Aorta (tissue), 5 donors: ENCODE data around the gene PEX13. TPM values are rescaled to one million over a fixed set of nuclear protein-coding genes. Genes with fewer than 3 reads are reported as not detected.

Experiments used
- ATAC-seq: fragments of 200-7000 bp; cut with Tn5 transposase; one replicate; pipeline ENCODE4 v1.9.1; 2022; ENCODE audit warnings: moderate library complexity; ENCODE audit not compliant: low FRiP score
- DNase-seq, 2 donors: peaks; one replicate each; pipeline ENCODE4 v3.0.0-alpha.2; 2020
- H3K27ac ChIP-seq, 2 donors: one replicate each; pipeline ENCODE4 v1.5.1; 2013; ENCODE audit warnings: low read length in 2 of 2, mild to moderate bottlenecking in 2 of 2, moderate library complexity in 2 of 2, control low read depth in 1 of 2, inconsistent platforms in 1 of 2, low read depth in 1 of 2
- H3K27me3 ChIP-seq, 2 donors: one replicate each; pipeline ENCODE4 v1.6.1; 2013; ENCODE audit warnings: control low read depth in 1 of 2, low read length in 1 of 2, mild to moderate bottlenecking in 1 of 2, moderate library complexity in 1 of 2; ENCODE audit not compliant: insufficient read depth in 2 of 2, control insufficient read depth in 1 of 2
- H3K36me3 ChIP-seq, 2 donors: one replicate each; pipeline ENCODE4 v1.6.1; 2013; ENCODE audit warnings: control low read depth in 1 of 2, low read length in 1 of 2, mild to moderate bottlenecking in 1 of 2; ENCODE audit not compliant: insufficient read depth in 2 of 2, control insufficient read depth in 1 of 2
- H3K4me1 ChIP-seq, 2 donors: one replicate each; pipeline ENCODE4 v1.6.1; 2013; ENCODE audit warnings: low read length in 2 of 2, control low read depth in 1 of 2, mild to moderate bottlenecking in 1 of 2, moderate library complexity in 1 of 2; ENCODE audit not compliant: insufficient read depth in 2 of 2, control insufficient read depth in 1 of 2
- H3K4me3 ChIP-seq, 2 donors: one replicate each; pipeline ENCODE4 v1.5.1; 2013; ENCODE audit warnings: low read length in 2 of 2, control low read depth in 1 of 2, mild to moderate bottlenecking in 1 of 2
- H3K9me3 ChIP-seq: one replicate; pipeline ENCODE4 v1.6.1; 2013; ENCODE audit warnings: mild to moderate bottlenecking, low read length; ENCODE audit not compliant: control insufficient read depth
- whole genome bisulfite sequencing, 2 donors: extraction: QIAGEN DNeasy Blood & Tissue Kit; methylation state at CpG; one replicate each; pipeline ENCODE4 v1.1.7; 2013; 5-methylcytosine and 5-hydroxymethylcytosine counted together
- intact Hi-C, 2 donors: fragments of 100-400 bp; cut with DNase I; formaldehyde crosslinking; loops; one replicate each; pipeline versions ENCODE4 v1.14.2 to v1.15.0; 2022
- long read RNA-seq, 2 donors: library from polyadenylated mRNA; unstranded; transcript quantifications; one replicate each; pipeline ENCODE4 v2.0.0, GENCODE V29; 2020 to 2021
- polyA plus RNA-seq, 2 donors: library from polyadenylated mRNA; stranded (reverse); fragments of 200-250 nt; gene quantifications; one replicate each; pipeline ENCODE4 v1.2.3, GENCODE V29; 2013
- total RNA-seq, 2 donors: library from RNA; stranded (reverse); fragmentation: NEBNext Ultra II Directional; extraction: Animal tissue kit (Norgen Biotek cat#: 25700); gene quantifications; one replicate each; pipeline ENCODE4 v1.2.1, GENCODE V29; 2021
- donor health status: healthy with polysubstance abuse.
- donor health status: Bipolar disorder and iron deficiency.
- donor health status: DM: no; HTN: no; CAD: no.
- donor health status: DM: no; HTN: no; CAD: no.
- donor health status: DM: yes; HTN: yes; CAD: no.

Gene PEX13, protein sequence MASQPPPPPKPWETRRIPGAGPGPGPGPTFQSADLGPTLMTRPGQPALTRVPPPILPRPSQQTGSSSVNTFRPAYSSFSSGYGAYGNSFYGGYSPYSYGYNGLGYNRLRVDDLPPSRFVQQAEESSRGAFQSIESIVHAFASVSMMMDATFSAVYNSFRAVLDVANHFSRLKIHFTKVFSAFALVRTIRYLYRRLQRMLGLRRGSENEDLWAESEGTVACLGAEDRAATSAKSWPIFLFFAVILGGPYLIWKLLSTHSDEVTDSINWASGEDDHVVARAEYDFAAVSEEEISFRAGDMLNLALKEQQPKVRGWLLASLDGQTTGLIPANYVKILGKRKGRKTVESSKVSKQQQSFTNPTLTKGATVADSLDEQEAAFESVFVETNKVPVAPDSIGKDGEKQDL
- 10 to 100 TPM; 17.6 to 20.7 TPM for total RNA-seq
- 1 to 10 TPM; 6.5 to 8.8 TPM for polyA plus RNA-seq
- long read RNA-seq, donor 1, full-length matches to known transcripts, result 14 of 23 reads
- long read RNA-seq, donor 1, partial matches to known transcripts, result 1 of 23 reads
- long read RNA-seq, donor 1, other reads (novel, unspliced or antisense), result 8 of 23 reads
- long read RNA-seq, donor 2, full-length matches to known transcripts, result 2 of 7 reads
- long read RNA-seq, donor 2, partial matches to known transcripts, result 0 of 7 reads
- long read RNA-seq, donor 2, other reads (novel, unspliced or antisense), result 5 of 7 reads

DNA sequence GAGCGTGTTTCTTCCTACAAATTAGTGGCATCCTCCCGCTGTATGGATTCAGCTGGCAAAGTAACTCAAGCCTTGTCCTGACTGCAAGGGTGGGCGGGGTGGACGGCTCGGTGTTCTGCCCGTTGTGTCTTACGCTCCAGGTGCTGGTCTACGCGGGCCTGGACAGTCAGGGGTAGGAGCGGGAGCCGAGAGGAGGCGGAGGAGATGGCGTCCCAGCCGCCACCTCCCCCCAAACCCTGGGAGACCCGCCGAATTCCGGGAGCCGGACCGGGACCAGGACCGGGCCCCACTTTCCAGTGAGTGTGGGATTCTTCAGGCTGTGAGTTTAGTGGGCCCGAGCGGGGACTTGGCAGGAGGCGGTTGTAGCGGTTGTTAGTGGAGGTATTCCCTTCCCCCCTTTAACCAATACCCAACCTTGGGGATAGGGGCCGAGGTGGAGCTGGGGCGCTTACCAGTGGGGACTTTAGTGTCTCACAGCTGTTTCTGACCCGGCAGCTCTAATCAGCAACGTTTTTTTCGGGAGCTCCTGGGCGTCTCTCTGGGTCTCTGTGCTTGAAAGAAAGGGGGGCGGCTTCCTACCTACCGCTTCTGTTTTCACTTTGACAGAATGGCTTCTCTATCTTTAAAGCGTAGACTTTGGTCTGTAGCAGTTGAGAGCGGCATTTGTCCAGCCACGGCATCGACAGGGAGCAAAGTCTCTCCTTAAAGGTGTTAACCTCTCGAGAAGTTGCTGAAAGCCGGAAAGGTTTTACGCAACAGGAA lies at the start of gene PEX13, which contains the start of gene PUS10:
Gene PEX13 (plus strand): TSS at position 165 of the 762 bp plus-strand sequence. CDS start 40 bp downstream, at position 205.
Gene PUS10 (minus strand): TSS at position 700 of the 762 bp plus-strand sequence. CDS start 6,365 bp downstream, outside the sequence.
- DNase-seq (peak; percentile 82 to 90), ATAC-seq (peak; percentile 96)
- intact Hi-C loops, result loop anchor here in 1 of 2 donors (5.0 kb wide), 1 partner anchor 50 kb away; the partner anchor contains the start of gene SANBR
- peaks cover 0 to 2% of the 10 kb centered on the region in 2 donors for H3K4me1 ChIP-seq
- H3K9me3 ChIP-seq, result no peaks in the 10 kb centered on the region
- H3K4me3 ChIP-seq, result peak within 1 kb of the TSS; percentile 95
- peak within 1 kb of the TSS; percentile 73 to 79 for H3K27ac ChIP-seq
- 0% methylated on average over 39 of the region's 39 CpGs for WGBS, 2 donors
- H3K36me3 ChIP-seq, result no peaks in the 10 kb centered on the region
- no peaks in the 10 kb centered on the region for H3K27me3 ChIP-seq

- intact Hi-C loops, result no loop called here
- ATAC-seq, result no peak
Observed at GRCh38 chr2:60972889-60973656, 44.4 kb upstream of the PEX13 start.

GRCh38 chr2:60973705-60974104 lies 43.8 kb upstream of the PEX13 start:
- DNase-seq, result no peak
- H3K9me3 ChIP-seq, result no peaks in the 10 kb centered on the region
- H3K27ac ChIP-seq, result no peak overlapping the region
- 79 to 85% methylated on average over 5 of the region's 5 CpGs for WGBS, 2 donors
- H3K36me3 ChIP-seq, result no peaks in the 10 kb centered on the region
- intact Hi-C loops, result no loop called here
- no peaks in the 10 kb centered on the region for H3K27me3 ChIP-seq
- no peak overlapping the region for H3K4me3 ChIP-seq
- no peak for ATAC-seq
- H3K4me1 ChIP-seq, result no peaks in the 10 kb centered on the region

More at GRCh38 chr2:60972889-60973656, 44.4 kb upstream of the PEX13 start:
- Histone ChIP-seq H3K4me3 (no peak overlapping the region), H3K4me1 (no peaks in the 10 kb centered on the region), H3K36me3 (no peaks in the 10 kb centered on the region), H3K9me3 (no peaks in the 10 kb centered on the region), H3K27me3 (no peaks in the 10 kb centered on the region), H3K27ac (no peak overlapping the region)
- no peak for DNase-seq
- 95 to 96% methylated on average over 32 of the region's 32 CpGs for WGBS, 2 donors

- H3K27ac ChIP-seq, result no peak overlapping the region
Observed at GRCh38 chr2:60974652-60975051, 42.9 kb upstream of the PEX13 start.

GRCh38 chr2:60976256-60976850 lies 41.2 kb upstream of the PEX13 start:
- no peaks in the 10 kb centered on the region for H3K36me3 ChIP-seq
- DNase-seq (no peak), ATAC-seq (no peak)
- H3K4me3 ChIP-seq, result no peak overlapping the region
- intact Hi-C loops, result no loop called here
- 90 to 92% methylated on average over 3 of the region's 3 CpGs for WGBS, 2 donors
- H3K27me3 ChIP-seq, result no peaks in the 10 kb centered on the region
- H3K27ac ChIP-seq, result no peak overlapping the region
- H3K4me1 ChIP-seq, result no peaks in the 10 kb centered on the region
- no peaks in the 10 kb centered on the region for H3K9me3 ChIP-seq

More at GRCh38 chr2:60974652-60975051, 42.9 kb upstream of the PEX13 start:
- ATAC-seq (no peak), DNase-seq (no peak)
- Histone ChIP-seq H3K4me1 (no peaks in the 10 kb centered on the region), H3K36me3 (no peaks in the 10 kb centered on the region), H3K27me3 (no peaks in the 10 kb centered on the region), H3K4me3 (no peak overlapping the region), H3K9me3 (no peaks in the 10 kb centered on the region)
- WGBS, 2 donors, result 96% methylated on average over 16 of the region's 16 CpGs
- intact Hi-C loops, result no loop called here

GRCh38 chr2:60976875-60977561 lies 40.5 kb upstream of the PEX13 start:
- Histone ChIP-seq H3K27ac (no peak overlapping the region), H3K9me3 (no peaks in the 10 kb centered on the region), H3K36me3 (no peaks in the 10 kb centered on the region), H3K4me3 (no peak overlapping the region), H3K4me1 (no peaks in the 10 kb centered on the region), H3K27me3 (no peaks in the 10 kb centered on the region)
- intact Hi-C loops, result no loop called here
- no peak for DNase-seq
- no peak for ATAC-seq
- 47 to 58% methylated on average over 5 of the region's 5 CpGs for WGBS, 2 donors

- H3K27me3 ChIP-seq, result no peaks in the 10 kb centered on the region
- WGBS, 2 donors, result 83 to 92% methylated on average over 1 of the region's 1 CpG
- H3K9me3 ChIP-seq, result no peaks in the 10 kb centered on the region
- H3K27ac ChIP-seq, result no peak overlapping the region
- H3K4me3 ChIP-seq, result no peak overlapping the region
- no peak for ATAC-seq
- intact Hi-C loops, result no loop called here
- H3K4me1 ChIP-seq, result no peaks in the 10 kb centered on the region
- no peak for DNase-seq
- no peaks in the 10 kb centered on the region for H3K36me3 ChIP-seq
Observed at GRCh38 chr2:60977562-60977895, 40.0 kb upstream of the PEX13 start.
